COR-L47 (cell line): ENCODE data around the gene MAG.

ENCODE experiments used
- DNase-seq: peaks from one replicate; lab custom pipeline; 2025; lab: John Stamatoyannopoulos, UW

MAG gene, protein sequence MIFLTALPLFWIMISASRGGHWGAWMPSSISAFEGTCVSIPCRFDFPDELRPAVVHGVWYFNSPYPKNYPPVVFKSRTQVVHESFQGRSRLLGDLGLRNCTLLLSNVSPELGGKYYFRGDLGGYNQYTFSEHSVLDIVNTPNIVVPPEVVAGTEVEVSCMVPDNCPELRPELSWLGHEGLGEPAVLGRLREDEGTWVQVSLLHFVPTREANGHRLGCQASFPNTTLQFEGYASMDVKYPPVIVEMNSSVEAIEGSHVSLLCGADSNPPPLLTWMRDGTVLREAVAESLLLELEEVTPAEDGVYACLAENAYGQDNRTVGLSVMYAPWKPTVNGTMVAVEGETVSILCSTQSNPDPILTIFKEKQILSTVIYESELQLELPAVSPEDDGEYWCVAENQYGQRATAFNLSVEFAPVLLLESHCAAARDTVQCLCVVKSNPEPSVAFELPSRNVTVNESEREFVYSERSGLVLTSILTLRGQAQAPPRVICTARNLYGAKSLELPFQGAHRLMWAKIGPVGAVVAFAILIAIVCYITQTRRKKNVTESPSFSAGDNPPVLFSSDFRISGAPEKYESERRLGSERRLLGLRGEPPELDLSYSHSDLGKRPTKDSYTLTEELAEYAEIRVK

DNA sequence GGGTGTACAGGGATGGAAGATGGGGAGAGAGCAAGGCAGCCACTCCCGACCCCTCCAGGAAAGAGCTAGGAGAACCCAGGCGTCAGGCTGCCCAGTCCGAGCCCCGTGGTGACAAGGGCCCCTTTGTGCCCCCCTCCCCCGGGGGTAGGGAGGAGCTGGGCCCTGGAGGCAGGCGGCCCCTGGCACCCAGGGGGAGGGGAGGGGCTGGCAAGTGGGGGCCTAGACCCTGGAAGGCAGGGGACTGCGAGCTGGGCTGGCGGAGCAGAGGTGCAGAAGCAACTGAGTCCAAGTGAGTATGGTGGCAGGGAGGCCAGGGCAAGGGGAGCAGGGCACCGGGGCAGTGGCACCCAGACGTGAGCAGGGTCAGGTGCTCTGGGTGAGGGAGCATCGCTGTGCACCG is at the start of gene MAG:
TSS of gene MAG (plus strand) at position 246 of the 400 bp plus-strand sequence. CDS start 3,248 bp downstream, outside the sequence.
- no peak for DNase-seq

DNA sequence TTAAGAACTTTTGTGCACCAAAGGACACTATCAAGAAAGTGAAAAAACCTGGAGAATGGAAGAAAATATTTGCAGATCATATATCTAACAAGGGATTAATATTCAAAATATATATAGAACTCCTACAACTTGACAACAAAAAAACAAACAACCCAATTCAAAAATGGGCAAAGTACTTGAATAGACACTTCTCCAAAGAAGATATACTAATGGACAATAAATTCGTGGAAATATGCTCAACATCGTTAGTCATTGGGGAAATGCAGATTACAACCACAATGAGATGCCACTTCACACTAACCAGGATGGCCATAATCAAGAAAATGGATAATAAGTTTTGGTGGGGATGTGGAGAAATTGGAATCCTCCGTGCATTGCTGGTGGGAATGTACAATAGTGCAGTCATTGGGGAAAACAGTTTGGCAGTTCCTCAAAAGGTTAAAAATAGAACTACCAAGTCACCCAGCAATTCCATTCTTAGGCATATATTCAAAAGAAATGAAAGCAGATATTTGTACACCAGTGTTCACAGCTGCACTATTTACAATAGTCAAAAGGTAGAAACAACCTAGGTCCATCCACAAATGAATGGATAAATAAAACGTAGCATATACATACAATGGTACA is 45.4 kb upstream of the MAG start:
- no peak for DNase-seq

DNA sequence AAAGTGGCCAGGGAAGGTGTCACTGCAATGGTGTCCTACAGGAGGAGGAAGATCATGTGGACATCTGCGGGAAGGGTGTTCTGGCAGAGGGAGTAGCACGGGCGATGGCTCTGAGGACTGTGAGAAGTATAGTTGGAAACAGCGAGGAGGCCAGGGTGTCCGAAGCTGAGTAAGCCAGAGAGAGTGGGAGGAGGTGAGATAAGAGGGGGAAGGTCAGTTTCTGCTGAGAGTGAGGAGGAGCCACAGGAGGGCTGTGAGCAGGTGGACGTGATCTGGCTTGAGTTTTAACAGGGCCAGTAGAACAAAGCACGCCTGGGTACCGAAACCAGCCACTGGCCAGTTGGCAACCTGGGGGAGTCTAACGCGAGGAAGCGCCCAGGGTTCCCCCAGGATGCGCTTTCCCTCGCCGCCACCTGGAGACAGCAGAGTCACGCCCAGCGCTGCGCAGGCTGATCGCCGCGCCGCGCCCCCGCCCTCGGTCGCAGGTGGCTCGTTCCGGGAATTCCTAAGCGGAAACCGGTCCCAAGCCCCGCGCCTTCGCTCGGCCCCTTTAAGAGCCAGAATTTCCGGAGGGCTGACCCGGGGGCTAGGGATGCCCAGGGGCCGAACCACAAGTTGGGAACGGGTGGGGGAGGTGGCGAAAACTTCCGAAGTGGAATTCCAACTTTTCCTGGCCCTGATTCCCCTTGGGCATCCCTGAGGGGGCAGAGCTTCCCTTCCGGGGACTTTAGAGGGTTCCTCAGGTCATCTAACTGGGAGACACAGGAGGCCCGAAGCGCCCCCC is 44.2 kb upstream of the MAG start:
- peak; percentile 96 for DNase-seq

DNA sequence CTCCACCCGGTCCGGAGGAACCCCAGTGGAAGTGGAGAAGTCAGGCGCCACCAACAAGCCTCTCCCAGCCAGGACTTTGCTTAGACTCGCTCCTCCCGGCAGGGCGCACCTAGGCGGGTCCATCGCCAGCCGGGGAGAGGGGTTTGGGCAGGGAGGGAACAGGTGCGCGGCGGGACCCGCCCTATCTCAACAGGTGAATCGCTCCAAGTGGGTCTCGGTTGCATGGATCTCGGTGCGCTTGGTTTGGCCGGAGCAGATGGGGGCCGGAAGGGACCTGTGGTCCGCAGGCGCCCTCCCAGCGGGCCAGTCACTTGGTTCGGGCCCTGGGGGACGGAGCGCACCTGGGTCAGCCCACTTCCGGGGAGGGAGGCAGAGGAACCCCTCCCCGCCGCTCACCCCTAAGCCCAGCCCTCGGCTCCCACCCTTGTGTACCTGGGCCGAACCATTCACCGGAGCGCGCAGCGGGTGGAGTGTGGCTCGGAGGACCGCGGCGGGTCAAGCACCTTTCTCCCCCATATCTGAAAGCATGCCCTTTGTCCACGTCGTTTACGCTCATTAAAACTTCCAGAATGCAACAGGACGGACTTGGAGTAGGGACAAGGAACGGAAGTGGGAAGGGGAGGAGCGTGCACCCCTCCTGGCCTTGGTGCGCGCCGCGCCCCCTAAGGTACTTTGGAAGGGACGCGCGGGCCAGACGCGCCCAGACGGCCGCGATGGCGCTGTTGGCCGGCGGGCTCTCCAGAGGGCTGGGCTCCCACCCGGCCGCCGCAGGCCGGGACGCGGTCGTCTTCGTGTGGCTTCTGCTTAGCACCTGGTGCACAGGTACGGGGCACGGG is 43.4 kb upstream of the MAG start, which contains the start of gene LSR:
TSS of gene LSR (plus strand) at position 693 of the 836 bp plus-strand sequence. CDS start at position 714, 21 bp downstream.
- peak; percentile 96 for DNase-seq

DNA sequence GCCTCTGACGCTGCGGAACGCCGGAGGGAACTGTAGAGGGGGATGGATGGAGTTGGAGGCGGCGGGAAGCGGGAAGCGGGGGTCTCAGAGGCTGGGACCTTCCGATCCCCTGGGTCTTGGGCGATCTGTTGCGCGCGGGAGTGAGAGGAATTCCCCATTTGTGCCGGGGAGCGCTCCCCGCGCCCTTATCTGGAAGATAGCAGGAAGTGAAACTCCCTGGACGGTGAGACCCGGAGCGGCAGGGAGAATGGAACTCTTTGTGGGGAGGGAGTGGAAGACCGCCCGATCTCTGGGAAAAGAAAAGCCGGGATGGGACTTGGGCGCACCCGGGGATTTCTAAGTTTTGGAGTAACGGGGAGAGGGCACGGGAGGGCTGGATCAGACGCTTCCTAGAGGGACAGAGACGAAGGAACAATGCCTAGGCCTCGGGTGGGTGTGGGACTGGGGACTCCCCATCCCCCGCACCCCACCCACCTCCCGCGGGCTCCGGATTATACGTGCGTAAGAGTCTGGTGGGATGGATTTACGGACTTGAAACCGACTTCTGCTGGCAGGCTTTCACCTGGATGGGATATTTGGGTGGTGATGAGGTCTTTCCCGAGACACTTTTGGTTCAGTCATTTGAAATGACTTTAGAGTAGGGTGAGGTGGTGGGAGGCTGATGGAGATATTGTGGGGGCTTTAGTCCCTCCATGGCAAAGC is 42.7 kb upstream of the MAG start:
- DNase-seq, result no peak

DNA sequence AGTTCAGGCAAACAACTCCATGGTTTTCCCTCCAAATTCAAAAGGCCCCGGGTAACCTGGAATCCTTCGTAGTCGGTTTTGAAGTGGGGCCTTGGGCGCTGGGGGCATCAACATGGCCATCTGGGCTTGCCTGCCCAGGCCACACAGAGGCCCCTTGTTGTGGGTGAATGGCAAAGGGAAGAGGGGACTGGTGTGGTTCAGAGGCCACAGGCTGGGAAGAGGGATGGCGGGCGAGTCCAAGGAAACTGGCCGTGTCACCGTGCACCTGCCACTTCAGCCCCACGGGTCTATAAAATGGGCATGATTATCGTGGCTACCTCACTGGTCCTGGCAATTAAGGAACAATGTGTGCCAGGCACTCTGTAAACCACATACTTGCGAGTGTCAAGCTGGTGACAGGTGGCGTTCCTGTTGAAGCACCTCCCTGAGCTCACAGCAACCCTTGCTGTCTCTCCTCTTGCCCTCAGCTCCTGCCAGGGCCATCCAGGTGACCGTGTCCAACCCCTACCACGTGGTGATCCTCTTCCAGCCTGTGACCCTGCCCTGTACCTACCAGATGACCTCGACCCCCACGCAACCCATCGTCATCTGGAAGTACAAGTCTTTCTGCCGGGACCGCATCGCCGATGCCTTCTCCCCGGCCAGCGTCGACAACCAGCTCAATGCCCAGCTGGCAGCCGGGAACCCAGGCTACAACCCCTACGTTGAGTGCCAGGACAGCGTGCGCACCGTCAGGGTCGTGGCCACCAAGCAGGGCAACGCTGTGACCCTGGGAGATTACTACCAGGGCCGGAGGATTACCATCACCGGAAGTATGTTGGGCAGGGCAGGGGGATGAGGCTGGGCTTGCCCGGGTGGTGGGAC is 41.9 kb upstream of the MAG start:
- no peak for DNase-seq

DNA sequence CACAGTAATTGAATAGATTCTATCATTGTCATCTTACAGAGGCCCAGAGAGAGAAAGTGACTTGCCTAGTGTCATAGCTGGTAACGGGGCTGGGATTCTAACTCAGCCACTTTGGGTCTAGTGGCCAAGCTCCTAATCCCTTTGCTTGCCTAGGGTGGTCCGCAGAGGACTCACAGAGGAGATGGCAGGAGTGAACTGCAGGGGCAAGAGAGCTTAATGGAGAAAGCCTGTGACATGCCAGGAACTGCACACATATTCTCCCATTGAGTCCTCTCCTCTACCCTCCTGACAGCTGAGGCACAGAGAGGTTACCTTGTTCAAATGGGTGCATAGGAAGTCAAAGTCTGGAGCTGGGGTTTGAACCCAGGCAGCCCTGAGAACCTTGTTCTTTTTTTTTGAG is 40.5 kb upstream of the MAG start:
- DNase-seq, result no peak

DNA sequence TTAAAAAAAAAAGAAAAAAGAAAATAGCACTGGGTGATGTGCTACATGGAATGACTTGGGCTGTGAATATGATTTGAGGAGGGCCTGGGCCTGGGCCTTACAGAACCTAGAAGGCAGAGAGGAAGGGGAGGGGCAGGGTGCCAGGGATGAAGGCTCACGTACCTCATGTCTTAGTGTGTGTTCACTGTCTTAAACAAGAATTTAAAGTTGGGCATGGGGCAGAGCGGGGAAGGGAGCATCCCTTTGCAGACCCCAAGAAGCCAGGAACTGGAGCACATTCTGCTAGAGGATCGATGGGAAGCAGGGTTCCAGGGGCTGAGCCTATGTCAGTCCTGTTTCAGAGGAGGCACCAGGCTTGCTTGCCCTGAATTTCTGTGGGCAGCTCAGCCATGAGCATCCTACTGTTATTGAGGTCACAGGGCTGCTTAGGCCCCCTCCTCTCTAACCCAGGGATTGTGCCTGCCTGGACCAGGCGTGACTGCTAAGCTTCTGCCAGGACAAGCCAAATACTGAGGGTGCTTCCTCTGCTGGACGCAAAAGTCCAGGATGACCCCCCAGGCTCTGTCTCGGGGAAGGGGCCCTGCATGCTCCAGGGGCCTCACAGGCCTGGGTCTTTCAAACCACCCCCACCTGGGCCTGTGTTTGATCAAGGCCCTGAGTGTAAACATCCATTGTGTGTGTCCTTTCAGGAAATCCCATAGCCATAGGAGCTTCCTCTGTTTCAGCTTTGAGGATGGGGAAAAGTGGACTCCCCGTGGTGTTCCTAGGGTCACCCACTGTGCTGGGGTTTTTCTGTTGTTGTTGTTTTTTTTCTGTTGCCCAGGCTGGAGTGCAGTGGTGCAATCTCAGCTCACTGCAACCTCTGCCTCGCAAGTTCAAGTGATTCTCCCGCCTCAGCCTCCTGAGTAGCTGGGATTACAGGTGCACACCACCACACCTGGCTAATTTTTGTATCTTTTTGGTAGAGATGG is 38.4 kb upstream of the MAG start:
- DNase-seq, result peak; percentile 63

DNA sequence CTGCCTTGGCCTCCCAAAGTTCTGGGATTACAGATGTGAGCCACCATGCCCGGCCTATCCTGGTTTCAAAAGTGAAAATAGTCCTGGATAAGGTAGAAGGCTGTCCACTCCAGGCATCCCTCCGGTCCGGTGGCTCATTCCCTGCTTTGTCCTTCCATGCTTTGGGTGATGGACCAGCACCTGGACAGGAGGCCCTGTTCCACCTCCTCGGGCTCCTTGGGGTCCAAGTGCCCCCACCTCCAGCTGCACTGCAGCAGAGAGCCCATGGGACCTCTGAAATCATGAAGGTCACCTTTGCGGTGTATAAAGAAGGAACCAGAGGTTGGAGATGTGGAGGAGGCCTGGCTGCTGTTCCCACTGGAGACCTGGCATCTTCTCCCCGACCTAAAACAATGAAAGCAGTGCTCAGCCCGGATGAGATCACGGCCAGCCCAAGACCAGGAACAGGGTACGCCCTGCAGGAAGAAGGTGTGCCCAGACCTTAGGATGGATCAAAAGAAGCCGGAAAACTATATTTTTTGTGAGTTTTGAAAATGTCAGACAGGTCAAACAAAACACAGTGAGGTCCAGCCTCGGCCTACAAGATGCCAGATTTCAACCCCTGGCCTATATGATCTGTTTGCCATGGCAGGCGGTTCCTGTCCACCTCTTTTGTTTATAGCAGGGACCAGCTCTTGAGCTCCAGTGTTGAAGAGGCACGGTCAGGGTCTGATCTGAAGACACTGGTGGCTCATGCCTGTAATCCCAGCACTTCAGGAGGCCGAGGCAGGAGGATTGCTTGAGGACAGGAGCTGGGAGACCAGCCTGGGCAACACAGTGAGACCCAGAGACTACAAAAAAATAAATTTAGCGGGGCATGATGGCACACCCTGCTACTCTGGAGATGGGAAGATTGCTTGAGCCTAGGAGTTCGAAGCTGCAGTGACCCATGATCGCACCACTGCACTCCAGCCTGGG is 37.3 kb upstream of the MAG start:
- no peak for DNase-seq

DNA sequence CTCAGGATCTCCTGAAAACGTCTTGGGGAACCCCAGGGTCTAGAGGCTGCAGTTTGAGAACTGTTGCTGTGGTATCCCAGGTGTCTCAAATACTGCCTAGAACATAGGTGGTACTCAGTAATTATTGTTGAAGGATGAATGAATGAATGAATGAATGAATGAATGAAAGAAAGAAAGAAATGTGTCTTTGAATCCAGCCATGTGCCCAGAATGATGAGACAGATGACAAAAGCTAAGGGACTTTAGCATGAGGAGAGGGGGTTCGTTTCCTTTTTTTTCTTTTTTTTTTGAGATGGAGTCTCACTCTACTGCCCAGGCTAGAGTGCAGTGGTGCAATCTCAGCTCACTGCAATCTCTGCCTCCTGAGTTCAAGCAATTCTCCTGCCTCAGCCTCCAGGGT is 35.4 kb upstream of the MAG start:
- no peak for DNase-seq

DNA sequence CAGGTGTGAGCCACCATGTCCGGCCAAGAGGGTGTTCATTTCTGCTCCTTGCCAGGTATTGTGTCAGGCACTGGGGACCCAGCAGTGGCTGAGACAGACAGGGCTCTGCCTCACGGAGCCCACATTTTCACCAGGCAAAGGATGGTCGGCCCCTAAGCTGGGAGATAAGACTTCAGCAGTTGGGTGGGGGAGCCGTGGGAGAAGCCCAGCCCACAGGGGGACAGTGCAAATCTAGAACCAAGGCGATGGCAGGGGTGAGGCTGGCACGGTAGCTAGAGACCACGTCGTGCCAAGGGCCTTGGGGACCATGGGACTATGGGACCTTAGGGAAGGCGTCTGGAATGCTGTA is 34.9 kb upstream of the MAG start:
- no peak for DNase-seq

DNA sequence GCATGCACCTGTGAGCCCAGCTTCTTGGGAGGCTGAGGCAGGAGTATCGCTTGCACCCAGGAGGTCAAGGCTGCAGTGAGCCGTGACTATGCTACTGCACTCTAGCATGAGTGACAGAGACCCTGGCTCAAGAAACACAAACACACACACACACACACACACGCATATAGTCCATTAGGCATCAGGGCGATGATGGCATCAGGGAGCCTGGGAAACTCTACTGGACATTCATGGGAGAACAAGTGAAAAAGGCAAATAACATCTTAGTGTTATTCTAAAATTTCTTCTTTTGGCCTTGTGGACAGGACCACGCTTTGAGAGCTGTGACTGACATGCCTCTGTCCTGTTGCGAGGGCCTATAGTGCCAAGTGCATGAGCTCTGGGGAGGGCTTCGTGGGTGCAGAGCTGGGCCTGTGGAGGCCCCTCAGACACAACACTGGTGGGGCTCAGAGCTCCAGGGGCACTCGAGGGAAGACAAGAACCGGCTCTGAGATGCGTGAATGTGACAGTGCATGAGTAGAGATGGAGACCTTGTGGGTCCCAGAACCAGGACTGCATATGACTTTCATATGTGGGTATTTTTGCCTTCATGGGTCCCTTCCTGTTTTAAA is 31.2 kb upstream of the MAG start:
- DNase-seq, result no peak

DNA sequence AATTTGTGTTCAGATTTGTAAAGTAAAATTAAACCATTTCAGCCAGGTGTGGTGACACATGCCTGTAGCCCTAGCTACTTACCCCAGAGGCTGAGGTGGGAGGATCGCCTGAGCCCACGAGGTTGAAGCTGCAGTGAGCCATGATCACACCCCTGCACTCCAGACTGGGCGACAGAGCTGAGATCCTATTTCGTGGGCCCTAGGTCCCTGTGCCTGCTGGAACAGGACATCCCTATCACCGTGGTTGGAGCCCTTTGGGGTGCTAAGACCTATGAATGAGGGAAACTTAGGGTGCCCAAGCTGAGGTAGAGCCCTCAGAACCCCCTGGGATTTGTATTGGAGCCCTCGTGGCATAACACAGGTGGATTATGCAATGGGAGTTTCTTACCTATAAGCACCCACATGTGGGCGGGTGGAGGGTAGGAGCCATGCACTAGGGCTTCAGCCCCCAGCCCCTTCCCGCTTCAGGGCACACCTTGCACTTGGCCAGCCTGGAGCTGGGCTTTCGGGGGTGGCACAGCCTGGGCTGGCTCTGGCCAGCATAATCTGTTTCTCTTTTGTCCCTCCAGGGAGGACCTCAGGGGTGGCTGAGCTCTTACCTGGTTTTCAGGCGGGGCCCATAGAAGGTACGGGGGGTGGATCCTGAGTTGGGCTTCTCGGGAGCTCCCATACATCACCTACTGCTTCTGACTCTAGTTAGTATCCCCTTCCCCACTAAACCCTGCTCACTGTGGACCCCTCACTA is 30.4 kb upstream of the MAG start:
- DNase-seq, result no peak

DNA sequence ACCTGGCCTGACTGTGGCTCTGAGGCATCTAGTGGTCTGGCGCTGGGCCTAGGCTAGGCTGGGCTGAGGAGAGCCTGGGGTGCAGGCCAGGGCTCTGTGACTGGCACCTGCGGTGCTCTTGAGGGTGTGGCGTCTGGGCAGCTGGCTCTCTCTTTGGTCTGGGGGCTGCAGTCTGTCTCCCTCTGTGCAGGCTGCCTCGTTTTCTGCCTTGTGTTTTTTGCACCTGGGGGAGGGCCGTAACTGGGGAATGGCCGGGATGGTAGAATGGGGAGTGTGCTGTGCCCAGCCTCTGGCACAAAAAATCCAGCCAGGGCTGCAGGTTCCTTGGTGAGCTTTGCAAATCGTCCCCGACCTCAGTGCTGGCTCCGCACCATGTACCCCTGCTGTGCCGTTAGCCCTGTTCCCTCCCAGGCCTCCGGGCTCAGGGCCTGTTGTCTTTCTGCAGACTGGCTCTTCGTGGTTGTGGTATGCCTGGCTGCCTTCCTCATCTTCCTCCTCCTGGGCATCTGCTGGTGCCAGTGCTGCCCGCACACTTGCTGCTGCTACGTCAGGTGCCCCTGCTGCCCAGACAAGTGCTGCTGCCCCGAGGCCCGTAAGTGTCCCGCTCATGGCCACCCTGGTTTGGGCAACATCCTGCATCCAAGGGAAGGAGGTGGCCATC is 29.7 kb upstream of the MAG start:
- no peak for DNase-seq

DNA sequence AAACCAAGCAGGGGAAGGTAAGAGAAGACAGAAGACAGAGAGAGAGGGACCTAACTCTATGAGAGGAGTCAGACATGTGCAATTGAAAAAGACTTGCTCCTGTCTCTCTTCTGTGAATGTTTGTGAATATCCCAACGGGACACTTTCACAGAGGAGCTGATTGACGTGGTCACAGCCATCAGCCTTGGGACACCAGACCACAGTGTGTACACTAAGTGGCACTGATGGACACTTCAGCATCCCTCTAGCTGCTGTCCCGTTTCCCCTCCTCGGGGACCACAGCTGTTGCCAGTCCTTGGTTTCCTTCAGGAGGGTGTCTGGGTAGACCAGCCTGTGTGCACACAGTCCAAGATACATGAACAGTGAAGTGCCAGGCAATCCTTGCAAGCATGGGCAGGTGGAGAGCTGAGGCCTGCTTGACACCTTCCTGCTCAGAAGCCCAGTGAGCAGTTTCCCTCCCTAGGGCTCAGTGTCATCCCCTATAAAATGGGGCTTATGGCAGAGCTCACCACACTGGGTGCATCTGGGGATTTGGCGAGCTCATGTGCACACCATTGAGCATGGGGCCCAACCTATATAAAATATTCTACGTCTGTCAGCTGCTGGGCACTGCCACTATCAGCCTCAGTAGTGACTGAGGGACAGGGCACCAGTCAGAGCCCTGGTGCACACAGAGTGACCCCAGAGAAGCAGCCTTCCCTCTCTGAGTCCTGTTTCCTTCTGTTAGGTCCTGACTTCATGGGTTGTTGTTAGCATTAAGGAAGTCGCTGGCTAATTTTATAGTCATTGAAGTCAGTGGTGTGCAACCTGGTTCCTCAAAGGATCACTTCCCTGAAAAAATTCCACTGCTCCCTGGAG is 27.5 kb upstream of the MAG start:
- no peak for DNase-seq
